SH-SY5Y (cell line): ENCODE data around the gene CLDND2.

Source experiments
- GATA2 ChIP-seq: IDR thresholded peaks from 2 replicates; pipeline ENCODE4 v1.6.1; 2011; ENCODE audit warnings: mild to moderate bottlenecking, low read depth, low read length
- GATA3 ChIP-seq: IDR thresholded peaks from 2 replicates; pipeline ENCODE4 v1.6.1; 2011; ENCODE audit warnings: low read depth, mild to moderate bottlenecking, low read length, moderate library complexity

CLDND2 gene

GRCh38 chr19:51319649-51320279 lies 49.0 kb downstream of the CLDND2 start:
- TF ChIP-seq GATA3 (no peak), GATA2 (no peak)

GRCh38 chr19:51318687-51319648 lies 49.8 kb downstream of the CLDND2 start:
- TF ChIP-seq GATA2 (no peak), GATA3 (no peak)

GRCh38 chr19:51317968-51318367 lies 50.8 kb downstream of the CLDND2 start:
- TF ChIP-seq GATA3 (no peak), GATA2 (no peak)

GRCh38 chr19:51317376-51317775 lies 51.4 kb downstream of the CLDND2 start:
- TF ChIP-seq GATA2 = no peak
